GM12801 (cell line): ENCODE results near the gene STK38.

Source experiments
- TF ChIP-seq, protein P1 (sequence below): IDR thresholded peaks from one replicate; pipeline ENCODE4 v1.5.1; 2011; ENCODE audit warnings: control low read depth; ENCODE audit not compliant: insufficient read length; ENCODE audit errors: extremely low read depth

The STK38 gene

DNA sequence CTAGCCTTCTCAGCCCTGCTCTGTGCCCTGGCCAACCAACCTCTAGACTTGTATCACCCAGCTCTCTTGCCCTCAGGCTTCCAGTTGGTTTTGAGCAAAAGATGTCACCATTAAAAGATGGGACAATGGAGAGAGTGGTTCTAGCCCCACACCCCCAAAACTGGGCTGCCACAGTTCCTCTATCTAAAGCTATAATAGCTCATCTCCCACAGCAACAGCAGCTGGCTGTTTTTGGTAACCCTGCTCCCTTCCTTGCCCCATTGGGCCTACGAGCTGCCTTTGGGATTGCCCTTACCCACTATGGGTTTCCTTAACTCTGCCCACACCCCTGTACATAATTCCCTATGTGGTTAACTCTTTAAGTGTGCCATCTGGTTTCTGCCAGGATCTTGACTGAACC, 39.3 kb upstream of the STK38 start:
- TF ChIP-seq, protein P1, sequence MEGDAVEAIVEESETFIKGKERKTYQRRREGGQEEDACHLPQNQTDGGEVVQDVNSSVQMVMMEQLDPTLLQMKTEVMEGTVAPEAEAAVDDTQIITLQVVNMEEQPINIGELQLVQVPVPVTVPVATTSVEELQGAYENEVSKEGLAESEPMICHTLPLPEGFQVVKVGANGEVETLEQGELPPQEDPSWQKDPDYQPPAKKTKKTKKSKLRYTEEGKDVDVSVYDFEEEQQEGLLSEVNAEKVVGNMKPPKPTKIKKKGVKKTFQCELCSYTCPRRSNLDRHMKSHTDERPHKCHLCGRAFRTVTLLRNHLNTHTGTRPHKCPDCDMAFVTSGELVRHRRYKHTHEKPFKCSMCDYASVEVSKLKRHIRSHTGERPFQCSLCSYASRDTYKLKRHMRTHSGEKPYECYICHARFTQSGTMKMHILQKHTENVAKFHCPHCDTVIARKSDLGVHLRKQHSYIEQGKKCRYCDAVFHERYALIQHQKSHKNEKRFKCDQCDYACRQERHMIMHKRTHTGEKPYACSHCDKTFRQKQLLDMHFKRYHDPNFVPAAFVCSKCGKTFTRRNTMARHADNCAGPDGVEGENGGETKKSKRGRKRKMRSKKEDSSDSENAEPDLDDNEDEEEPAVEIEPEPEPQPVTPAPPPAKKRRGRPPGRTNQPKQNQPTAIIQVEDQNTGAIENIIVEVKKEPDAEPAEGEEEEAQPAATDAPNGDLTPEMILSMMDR = no peak

DNA sequence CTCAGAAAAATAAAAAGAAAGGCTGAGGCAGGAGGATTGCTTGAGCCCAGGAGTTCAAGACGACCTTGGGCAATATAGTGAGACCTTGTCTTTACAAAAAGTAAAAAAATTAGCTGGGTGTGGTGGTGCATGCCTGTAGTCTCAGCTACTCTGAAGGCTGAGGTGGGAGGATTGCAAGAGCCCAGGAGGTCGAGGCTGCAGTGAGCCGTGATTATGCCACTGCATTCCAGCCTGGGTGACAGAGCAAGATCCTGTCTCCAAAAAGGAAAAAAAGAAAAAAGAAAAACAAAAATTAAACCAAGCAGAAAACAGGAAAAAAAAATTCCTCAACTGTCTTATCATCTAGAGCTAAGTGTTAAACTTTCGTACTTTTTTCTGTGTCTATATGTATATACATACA, 34.4 kb upstream of the STK38 start:
- TF ChIP-seq, protein P1 = no peak

DNA sequence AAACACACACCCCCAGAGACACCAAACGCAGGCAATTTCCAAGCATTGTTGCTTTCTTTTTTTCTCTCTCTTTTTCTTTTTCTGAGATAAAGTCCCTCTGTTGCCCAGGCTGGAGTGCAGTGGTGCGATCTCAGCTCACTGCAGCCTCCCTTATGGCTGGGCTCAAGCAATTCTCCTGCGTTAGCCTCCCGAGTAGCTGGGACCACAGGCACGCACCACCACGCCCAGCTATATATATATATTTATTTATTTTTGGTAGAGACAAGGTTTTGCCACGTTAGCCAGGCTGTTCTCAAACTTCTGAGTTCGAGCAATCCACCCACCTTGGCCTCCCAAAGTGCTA, 32.9 kb upstream of the STK38 start:
- TF ChIP-seq, protein P1 = no peak

DNA sequence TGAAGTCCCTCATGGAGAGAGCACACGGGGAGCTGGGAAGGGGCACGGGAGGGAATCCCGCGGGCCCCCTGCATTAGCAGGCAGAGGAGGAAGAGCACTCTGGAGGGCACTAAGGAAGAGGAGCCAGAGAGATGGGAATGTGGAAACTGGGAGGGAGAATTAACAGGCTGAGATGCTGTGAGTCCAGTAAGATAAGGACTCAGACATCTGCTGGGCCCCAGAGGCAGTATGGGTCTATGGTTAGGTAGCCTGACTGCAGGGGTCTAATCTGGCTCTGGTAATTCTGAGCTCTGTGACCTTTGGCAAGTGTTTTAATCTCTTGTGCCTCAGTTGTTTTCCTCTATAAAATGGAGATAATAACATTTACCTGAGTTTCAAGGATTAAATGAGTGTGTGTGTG, 31.2 kb upstream of the STK38 start:
- TF ChIP-seq, protein P1 = no peak

DNA sequence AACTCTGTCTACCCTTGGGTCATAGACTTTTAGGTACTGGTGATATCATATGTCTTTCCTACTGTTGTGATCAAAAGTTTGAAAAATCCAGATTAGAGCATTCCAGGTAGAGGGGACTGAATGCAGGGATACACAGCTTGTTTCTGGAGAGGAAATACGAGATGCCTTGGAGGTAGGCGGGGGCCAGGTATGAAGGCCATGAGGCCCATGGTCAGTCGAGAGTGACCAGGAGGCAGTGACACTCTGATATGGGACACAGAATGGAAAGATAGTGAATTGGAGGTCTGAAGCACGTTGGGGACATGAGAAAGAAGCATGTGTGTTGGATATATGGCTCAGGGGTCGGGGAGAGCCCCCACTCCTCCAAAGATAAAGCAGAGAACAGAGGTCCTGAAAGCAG, 30.8 kb upstream of the STK38 start:
- TF ChIP-seq, protein P1 = no peak

DNA sequence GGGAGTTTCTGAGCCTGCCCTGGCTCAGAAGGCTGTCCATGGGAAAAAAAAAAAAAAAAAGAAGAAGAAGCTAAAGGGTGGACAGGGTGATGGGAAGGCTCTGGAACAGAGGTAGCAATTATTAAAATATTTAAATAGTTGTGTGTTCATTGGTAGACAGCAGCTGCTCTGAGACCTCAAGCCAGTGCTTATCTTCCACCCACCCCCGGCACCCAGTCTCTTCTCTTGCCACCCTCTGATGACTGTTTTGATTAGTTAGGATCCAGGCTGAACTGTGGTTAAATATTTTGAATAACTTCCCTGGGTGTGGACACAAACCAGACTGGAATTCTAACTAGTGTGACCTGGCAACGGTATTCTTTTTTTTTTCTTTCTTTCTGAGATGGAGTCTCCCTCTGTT, 30.0 kb upstream of the STK38 start:
- TF ChIP-seq, protein P1 = no peak

DNA sequence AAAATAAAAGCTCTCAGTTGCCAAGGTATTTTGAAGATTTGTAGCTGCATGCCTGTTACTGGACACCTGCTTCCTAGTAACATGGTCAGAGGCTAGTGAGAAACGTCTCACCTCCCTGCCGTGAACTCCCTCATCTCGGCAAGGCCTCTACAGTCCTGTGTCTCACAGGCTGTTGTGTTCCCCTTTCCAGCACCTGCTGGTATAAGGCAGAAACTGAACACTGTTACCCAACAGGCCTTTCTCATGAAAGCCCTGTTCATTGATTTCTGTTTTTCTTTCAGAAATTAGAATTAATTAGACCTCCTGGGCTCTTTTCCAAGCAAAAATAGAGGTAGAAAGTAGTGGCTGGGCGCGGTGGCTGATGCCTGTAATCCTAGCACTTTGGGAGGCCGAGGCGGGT, 29.3 kb upstream of the STK38 start:
- TF ChIP-seq, protein P1 = no peak

DNA sequence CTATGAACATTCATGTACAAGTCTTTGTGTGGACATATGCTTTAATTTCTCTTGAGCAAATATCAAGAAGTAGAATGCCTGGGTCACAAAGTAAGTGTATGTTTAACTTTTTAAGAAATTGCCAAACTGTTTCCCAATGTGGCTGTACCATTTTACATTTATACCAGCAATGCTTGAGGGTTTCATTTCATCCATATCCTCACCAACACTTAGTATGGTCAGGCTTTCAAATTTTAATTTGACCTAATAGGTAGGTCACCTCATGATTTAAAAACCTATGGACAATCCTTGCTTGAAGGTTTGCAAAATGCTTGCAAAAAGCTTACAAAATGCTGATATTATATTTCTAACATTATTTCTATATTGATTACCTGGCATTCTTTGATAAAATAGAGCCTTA, 27.4 kb upstream of the STK38 start:
- TF ChIP-seq, protein P1 = no peak
